ENCODE data around the gene HOXD3.

Gene HOXD3

DNA sequence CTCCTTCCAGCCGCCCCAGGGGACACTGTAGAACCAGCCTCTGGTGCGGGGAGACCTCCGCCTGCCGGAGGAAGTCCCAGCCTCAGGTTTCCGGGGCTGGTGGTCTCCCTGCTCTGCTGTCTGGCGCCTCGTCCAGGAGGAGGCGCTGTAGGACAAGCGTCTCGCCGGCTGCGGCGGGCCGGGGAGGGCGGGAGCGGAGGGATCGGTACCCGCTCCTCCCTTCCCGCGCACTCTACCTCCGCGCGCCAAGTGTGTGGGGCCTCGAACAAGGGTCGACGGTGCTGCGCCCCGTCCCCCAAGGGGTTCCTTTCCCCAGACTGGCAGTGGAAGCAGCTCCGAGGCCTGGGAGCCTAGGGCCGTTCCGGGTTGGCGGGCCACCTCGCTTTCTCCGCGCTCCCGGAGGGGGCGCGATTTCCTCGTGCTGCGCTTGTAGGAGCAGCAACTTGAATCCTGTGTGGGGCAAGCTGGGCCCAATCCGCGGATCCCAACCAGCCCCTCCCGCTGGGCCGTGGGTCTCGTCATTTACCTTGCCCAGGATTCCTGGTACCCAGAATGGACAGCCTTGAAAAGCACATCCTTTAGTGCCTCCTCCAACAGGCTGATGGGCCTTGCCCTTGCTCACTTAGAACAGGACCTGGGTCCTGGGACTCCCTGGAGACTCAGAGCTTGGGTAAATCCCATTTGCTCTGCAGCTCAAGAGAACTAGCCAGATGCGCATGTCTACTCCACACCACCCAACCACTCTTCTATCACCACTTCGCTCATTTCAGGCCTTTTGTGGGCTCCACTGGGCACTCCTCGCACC is 16.4 kb upstream of the HOXD3 start:
- H3K9me3 ChIP-seq, result no peaks in the 10 kb centered on the region
- no peaks in the 10 kb centered on the region for H3K36me3 ChIP-seq
- H3K27me3 ChIP-seq, result no peaks in the 10 kb centered on the region
- TF ChIP-seq, protein P1, sequence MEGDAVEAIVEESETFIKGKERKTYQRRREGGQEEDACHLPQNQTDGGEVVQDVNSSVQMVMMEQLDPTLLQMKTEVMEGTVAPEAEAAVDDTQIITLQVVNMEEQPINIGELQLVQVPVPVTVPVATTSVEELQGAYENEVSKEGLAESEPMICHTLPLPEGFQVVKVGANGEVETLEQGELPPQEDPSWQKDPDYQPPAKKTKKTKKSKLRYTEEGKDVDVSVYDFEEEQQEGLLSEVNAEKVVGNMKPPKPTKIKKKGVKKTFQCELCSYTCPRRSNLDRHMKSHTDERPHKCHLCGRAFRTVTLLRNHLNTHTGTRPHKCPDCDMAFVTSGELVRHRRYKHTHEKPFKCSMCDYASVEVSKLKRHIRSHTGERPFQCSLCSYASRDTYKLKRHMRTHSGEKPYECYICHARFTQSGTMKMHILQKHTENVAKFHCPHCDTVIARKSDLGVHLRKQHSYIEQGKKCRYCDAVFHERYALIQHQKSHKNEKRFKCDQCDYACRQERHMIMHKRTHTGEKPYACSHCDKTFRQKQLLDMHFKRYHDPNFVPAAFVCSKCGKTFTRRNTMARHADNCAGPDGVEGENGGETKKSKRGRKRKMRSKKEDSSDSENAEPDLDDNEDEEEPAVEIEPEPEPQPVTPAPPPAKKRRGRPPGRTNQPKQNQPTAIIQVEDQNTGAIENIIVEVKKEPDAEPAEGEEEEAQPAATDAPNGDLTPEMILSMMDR (IDR thresholded peaks at IDR 0.05; ENCODE audit: low read depth, low read length), result peak; percentile 62
- DNase-seq, result peak; percentile 85
- peak overlapping the region; percentile 60 for H3K4me3 ChIP-seq (ENCODE audit: low read depth, low read length)
- no peaks in the 10 kb centered on the region for H3K4me1 ChIP-seq

DNA sequence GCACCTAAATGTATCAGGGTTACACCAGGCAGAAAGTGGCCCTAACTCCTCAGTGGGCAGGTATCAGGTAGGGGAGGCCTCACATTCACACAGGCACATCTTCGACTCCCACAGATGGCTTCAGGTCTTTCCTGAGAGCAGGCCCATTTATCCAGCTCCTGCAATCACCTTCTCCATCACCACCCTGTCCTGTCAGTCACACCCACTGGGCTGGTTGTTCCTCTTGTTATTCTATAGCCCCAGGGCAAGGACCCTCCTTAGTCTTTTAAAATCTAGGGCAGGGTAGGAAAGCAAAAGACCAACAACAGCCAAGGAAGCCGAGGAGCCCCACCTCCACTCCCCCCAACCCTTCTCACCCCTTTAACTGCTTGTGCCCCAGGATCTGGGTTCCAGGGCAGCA is 14.8 kb upstream of the HOXD3 start:
- no peaks in the 10 kb centered on the region for H3K4me1 ChIP-seq

GRCh38 chr2:176145085-176145969 is 11.8 kb upstream of the HOXD3 start:
- Histone ChIP-seq H3K27me3 (no peaks in the 10 kb centered on the region), H3K9me3 (no peaks in the 10 kb centered on the region), H3K4me1 (no peaks in the 10 kb centered on the region), H3K36me3 (no peaks in the 10 kb centered on the region), H3K4me3 (ENCODE audit: low read depth, low read length) (no peak overlapping the region)
- no peak for DNase-seq
- TF ChIP-seq, protein P1 (IDR thresholded peaks at IDR 0.05; ENCODE audit: low read depth, low read length), result no peak

More for the DNA sequence above, 14.8 kb upstream of the HOXD3 start:
- H3K27me3 ChIP-seq, result no peaks in the 10 kb centered on the region
- no peaks in the 10 kb centered on the region for H3K9me3 ChIP-seq
- no peaks in the 10 kb centered on the region for H3K36me3 ChIP-seq
- TF ChIP-seq, protein P1 (IDR thresholded peaks at IDR 0.05; ENCODE audit: low read depth, low read length), result no peak
- DNase-seq, result no peak
- no peak overlapping the region for H3K4me3 ChIP-seq (ENCODE audit: low read depth, low read length)

DNA sequence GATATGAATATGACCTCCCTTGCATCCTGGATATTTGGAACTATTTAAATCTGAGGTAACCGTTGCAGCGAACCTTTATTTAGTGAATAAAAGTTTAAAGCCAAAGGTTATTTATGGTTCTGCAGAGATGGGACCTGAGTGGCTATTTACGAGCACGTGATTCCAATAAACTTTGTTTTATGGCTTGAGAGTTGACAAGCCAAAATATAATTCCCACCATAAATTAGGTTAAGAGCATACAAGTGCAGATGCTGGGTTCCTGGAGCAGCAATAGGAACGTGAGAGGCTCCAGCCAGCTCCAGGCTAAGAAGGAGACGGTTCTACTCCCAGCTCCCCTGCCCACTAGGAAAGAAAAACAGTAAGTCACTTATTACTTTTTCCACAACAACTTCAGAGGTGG is 11.0 kb upstream of the HOXD3 start:
- H3K4me3 ChIP-seq (ENCODE audit: low read depth, low read length), result no peak overlapping the region
- no peaks in the 10 kb centered on the region for H3K27me3 ChIP-seq
- no peaks in the 10 kb centered on the region for H3K4me1 ChIP-seq
- TF ChIP-seq, protein P1 (IDR thresholded peaks at IDR 0.05; ENCODE audit: low read depth, low read length), result no peak
- H3K36me3 ChIP-seq, result no peaks in the 10 kb centered on the region
- no peaks in the 10 kb centered on the region for H3K9me3 ChIP-seq
- no peak for DNase-seq

DNA sequence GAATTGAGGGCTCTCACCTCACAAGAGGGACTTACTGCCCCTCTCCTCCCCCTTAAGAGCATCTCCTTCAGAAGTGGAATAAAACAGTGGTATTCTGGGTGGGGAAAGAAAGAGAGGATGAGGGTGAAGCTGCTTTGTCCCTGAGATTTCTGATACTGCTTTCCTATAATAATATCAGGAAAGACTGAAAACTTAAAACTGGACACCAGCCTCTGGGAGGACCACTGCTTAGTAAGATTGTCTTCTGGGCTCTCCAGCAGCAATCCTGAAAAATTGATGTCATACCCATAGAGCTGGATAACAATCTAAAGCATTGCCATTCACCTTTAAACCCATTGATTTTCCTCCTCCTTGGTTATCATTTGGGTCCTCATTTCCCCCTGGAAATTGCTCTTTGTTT is 10.5 kb upstream of the HOXD3 start:
- DNase-seq, result no peak
- TF ChIP-seq, protein P1 (IDR thresholded peaks at IDR 0.05; ENCODE audit: low read depth, low read length), result no peak
- Histone ChIP-seq H3K4me1 (no peaks in the 10 kb centered on the region), H3K27me3 (no peaks in the 10 kb centered on the region), H3K4me3 (ENCODE audit: low read depth, low read length) (no peak overlapping the region), H3K36me3 (no peaks in the 10 kb centered on the region), H3K9me3 (no peaks in the 10 kb centered on the region)
